Panc1 (cell line): ENCODE data around the gene PTCD2. TPM values are rescaled to one million over a fixed set of nuclear protein-coding genes. Genes with fewer than 3 reads are reported as not detected.

Experiments
- ATAC-seq: fragments of 200-7000 bp; cut with Tn5 transposase; 2 replicates; pipeline ENCODE4 v1.9.1; 2020; ENCODE audit warnings: mild to moderate bottlenecking, moderate library complexity
- BruUV-seq: library from RNA; stranded (reverse); fragments of 400-500 nt; replicated peaks from 2 replicates; lab custom pipeline; 2021; lab: Mats Ljungman, UMichigan
- CTCF ChIA-PET: fragments of 300-600 bp; sonication (Branson Sonifier 250); formaldehyde crosslinking; loops from one replicate; lab custom pipeline; 2022; ENCODE audit warnings: antibody characterized with exemption; lab: Charles Lee
- POLR2A ChIA-PET: fragments of 300-600 bp; sonication (Branson Sonifier 250); formaldehyde crosslinking; loops from one replicate; lab custom pipeline; 2022; ENCODE audit warnings: antibody characterized with exemption; lab: Charles Lee
- DNase-seq: peaks from one replicate; pipeline ENCODE4 v3.0.0-alpha.2; 2010; ENCODE audit warnings: low read depth, low spot score
- H3K27ac ChIP-seq: 2 replicates; pipeline ENCODE4 v1.5.1; 2011; ENCODE audit warnings: mild to moderate bottlenecking, low read length, inconsistent platforms
- H3K27me3 ChIP-seq: fragments of 200-500 bp; sonication (Bioruptor generic); 2 replicates; pipeline ENCODE4 v1.6.0; 2014; ENCODE audit warnings: low read length, inconsistent platforms; ENCODE audit not compliant: control insufficient read depth, insufficient read depth
- H3K36me3 ChIP-seq: fragments of 200-500 bp; sonication (Bioruptor generic); 2 replicates; pipeline ENCODE4 v1.5.1; 2014; ENCODE audit warnings: inconsistent platforms, mild to moderate bottlenecking, low read length, moderate library complexity; ENCODE audit not compliant: control insufficient read depth, insufficient read depth
- H3K4me1 ChIP-seq: 2 replicates; pipeline ENCODE4 v1.5.1; 2011; ENCODE audit warnings: inconsistent platforms, mild to moderate bottlenecking, low read length, moderate library complexity; ENCODE audit not compliant: control insufficient read depth, insufficient read depth
- H3K4me3 ChIP-seq, 2 experiments: 2 replicates each; pipeline ENCODE4 v1.5.1; 2011 to 2012; ENCODE audit warnings: low read depth in 2 of 2, low read length in 2 of 2, mild to moderate bottlenecking in 2 of 2, inconsistent platforms in 1 of 2, moderate library complexity in 1 of 2
- H3K9me3 ChIP-seq: fragments of 200-500 bp; sonication (Bioruptor generic); 2 replicates; pipeline ENCODE4 v1.5.1; 2014; ENCODE audit warnings: low read depth, mild to moderate bottlenecking, inconsistent platforms, low read length, moderate library complexity; ENCODE audit not compliant: control insufficient read depth, insufficient read depth
- POLR2AphosphoS5 ChIP-seq: IDR thresholded peaks from 2 replicates; pipeline ENCODE4 v1.6.1; 2012; ENCODE audit warnings: mild to moderate bottlenecking, low read depth, low read length, moderate library complexity
- SIN3A ChIP-seq: IDR thresholded peaks from 2 replicates; pipeline ENCODE4 v1.6.1; 2012; ENCODE audit warnings: low read depth, mild to moderate bottlenecking, low read length, moderate library complexity, borderline replicate concordance; ENCODE audit not compliant: insufficient read depth
- TCF7L2 ChIP-seq: IDR thresholded peaks from 2 replicates; pipeline ENCODE4 v1.6.1; 2011; ENCODE audit warnings: mild to moderate bottlenecking, low read depth, low read length, inconsistent platforms
- in situ Hi-C: cut with HindIII; loops from 2 replicates; pipeline ENCODE4 v1.10.0; 2016; ENCODE audit warnings: low sequenced_read_pairs, low pct_unique_long_range_greater_than_20kb
- intact Hi-C: fragments of 100-400 bp; cut with micrococcal nuclease; formaldehyde crosslinking; loops from one replicate; pipeline ENCODE4 v1.10.0; 2022; ENCODE audit not compliant: unreplicated experiment
- total RNA-seq: library from RNA; stranded (reverse); gene quantifications from one replicate; pipeline ENCODE4 v1.2.1, GENCODE V29; 2021; ENCODE audit not compliant: unreplicated experiment
- TF ChIP-seq, protein P1 (sequence below), 2 experiments: IDR thresholded peaks; 2 replicates each; pipeline ENCODE4 v1.6.1; 2011 to 2012; ENCODE audit warnings: low read depth in 2 of 2, control low read depth in 1 of 2, low read length in 1 of 2, mild to moderate bottlenecking in 1 of 2, moderate library complexity in 1 of 2; ENCODE audit not compliant: insufficient read depth in 1 of 2
- TF ChIP-seq, protein P2 (sequence below): fragments of 450-650 bp; IDR thresholded peaks from 2 replicates; pipeline ENCODE4 v1.5.1; 2017; ENCODE audit warnings: mild to moderate bottlenecking

The PTCD2 gene
- total RNA-seq, 1 experiment from 2014 or later, result 13.0 TPM

DNA sequence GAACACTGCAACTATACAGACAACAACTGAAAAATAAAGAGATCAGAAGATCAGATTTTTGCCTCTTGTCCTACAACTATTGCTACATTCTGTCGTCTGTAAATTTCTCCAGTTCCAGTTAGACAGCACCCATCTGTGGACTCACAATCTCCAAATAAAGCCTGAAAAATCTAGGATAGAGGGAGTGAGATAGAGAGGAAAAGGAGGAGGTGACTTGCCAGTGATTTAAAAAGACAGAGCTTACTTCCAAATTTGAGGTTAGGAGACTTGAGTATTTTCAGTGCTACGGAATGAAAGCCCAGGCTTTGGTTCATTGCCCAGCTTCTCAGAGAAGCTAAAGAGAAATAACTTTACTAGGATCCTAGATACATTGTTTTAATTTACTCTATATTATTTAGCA is 63.6 kb downstream of the PTCD2 start:
- intact Hi-C loops, result no loop called here
- 0 out of 2 replicates have a peak, but pooled peaks cover 2% of the 10 kb centered on the region for H3K4me1 ChIP-seq
- BruUV-seq, result no TSS peak

DNA sequence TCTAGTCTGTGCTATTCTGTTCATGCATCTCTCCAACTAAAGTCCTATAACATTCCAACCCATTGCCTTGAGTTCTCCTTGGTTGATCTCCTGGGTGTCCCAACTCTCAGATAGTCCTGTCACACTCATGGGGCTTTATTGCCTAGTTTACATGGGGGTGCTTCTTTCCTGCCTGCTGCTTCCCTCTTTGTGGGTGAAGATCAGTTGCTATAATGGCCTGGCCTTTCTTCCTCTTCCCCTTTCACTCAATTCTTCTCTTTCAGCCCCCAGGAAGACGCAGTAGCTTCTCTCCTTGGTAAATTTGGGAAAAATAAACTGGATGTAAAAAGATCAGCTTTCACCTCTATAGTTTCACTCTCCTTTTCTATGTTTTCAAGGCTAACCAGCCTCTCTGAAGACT is 66.5 kb downstream of the PTCD2 start:
- no peaks in the 10 kb centered on the region for H3K27me3 ChIP-seq
- intact Hi-C loops, result no loop called here
- TF ChIP-seq TCF7L2 (no peak), POLR2AphosphoS5 (no peak), SIN3A (no peak)
- TF ChIP-seq, protein P1, sequence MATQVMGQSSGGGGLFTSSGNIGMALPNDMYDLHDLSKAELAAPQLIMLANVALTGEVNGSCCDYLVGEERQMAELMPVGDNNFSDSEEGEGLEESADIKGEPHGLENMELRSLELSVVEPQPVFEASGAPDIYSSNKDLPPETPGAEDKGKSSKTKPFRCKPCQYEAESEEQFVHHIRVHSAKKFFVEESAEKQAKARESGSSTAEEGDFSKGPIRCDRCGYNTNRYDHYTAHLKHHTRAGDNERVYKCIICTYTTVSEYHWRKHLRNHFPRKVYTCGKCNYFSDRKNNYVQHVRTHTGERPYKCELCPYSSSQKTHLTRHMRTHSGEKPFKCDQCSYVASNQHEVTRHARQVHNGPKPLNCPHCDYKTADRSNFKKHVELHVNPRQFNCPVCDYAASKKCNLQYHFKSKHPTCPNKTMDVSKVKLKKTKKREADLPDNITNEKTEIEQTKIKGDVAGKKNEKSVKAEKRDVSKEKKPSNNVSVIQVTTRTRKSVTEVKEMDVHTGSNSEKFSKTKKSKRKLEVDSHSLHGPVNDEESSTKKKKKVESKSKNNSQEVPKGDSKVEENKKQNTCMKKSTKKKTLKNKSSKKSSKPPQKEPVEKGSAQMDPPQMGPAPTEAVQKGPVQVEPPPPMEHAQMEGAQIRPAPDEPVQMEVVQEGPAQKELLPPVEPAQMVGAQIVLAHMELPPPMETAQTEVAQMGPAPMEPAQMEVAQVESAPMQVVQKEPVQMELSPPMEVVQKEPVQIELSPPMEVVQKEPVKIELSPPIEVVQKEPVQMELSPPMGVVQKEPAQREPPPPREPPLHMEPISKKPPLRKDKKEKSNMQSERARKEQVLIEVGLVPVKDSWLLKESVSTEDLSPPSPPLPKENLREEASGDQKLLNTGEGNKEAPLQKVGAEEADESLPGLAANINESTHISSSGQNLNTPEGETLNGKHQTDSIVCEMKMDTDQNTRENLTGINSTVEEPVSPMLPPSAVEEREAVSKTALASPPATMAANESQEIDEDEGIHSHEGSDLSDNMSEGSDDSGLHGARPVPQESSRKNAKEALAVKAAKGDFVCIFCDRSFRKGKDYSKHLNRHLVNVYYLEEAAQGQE (IDR thresholded peaks at IDR 0.05; ENCODE audit: insufficient read depth in 1 of 2, low read depth in 2 of 2, low read length in 1 of 2), result no peak
- TF ChIP-seq, protein P2, sequence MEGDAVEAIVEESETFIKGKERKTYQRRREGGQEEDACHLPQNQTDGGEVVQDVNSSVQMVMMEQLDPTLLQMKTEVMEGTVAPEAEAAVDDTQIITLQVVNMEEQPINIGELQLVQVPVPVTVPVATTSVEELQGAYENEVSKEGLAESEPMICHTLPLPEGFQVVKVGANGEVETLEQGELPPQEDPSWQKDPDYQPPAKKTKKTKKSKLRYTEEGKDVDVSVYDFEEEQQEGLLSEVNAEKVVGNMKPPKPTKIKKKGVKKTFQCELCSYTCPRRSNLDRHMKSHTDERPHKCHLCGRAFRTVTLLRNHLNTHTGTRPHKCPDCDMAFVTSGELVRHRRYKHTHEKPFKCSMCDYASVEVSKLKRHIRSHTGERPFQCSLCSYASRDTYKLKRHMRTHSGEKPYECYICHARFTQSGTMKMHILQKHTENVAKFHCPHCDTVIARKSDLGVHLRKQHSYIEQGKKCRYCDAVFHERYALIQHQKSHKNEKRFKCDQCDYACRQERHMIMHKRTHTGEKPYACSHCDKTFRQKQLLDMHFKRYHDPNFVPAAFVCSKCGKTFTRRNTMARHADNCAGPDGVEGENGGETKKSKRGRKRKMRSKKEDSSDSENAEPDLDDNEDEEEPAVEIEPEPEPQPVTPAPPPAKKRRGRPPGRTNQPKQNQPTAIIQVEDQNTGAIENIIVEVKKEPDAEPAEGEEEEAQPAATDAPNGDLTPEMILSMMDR, result no peak
- H3K36me3 ChIP-seq, result no peaks in the 10 kb centered on the region
- H3K9me3 ChIP-seq, result no peaks in the 10 kb centered on the region
- POLR2A ChIA-PET, result no interaction called here
- BruUV-seq, result no TSS peak
- CTCF ChIA-PET, result no interaction called here
- DNase-seq (no peak), ATAC-seq (no peak)
- in situ Hi-C loops, result no loop called here
- no peak overlapping the region for H3K27ac ChIP-seq
- no peak overlapping the region for H3K4me3 ChIP-seq
- H3K4me1 ChIP-seq, result 0 out of 2 replicates have a peak, but pooled peaks cover 2% of the 10 kb centered on the region

More for the DNA sequence above, 63.6 kb downstream of the PTCD2 start:
- DNase-seq (no peak), ATAC-seq (no peak)
- ChIA-PET CTCF (no interaction called here), POLR2A (no interaction called here)
- H3K27me3 ChIP-seq, result no peaks in the 10 kb centered on the region
- in situ Hi-C loops, result no loop called here
- TF ChIP-seq SIN3A (no peak), TCF7L2 (no peak), POLR2AphosphoS5 (no peak)
- TF ChIP-seq, protein P1 (IDR thresholded peaks at IDR 0.05; ENCODE audit: insufficient read depth in 1 of 2, low read depth in 2 of 2, low read length in 1 of 2), result no peak
- TF ChIP-seq, protein P2, result no peak
- no peak overlapping the region for H3K27ac ChIP-seq
- no peak overlapping the region for H3K4me3 ChIP-seq
- H3K9me3 ChIP-seq, result no peaks in the 10 kb centered on the region
- no peaks in the 10 kb centered on the region for H3K36me3 ChIP-seq
